Heart right ventricle (tissue), 16 donors: ENCODE measurements around the gene TMED7. TPM values are rescaled to one million over a fixed set of nuclear protein-coding genes. Genes with fewer than 3 reads are reported as not detected.

Source experiments
- ATAC-seq, 8 donors: fragments of 200-7000 bp; cut with Tn5 transposase; one replicate each; pipeline ENCODE4 v1.9.1; 2020; ENCODE audit warnings: mild to moderate bottlenecking in 8 of 8, moderate library complexity in 8 of 8, moderate number of reproducible peaks in 1 of 8
- DNase-seq, 2 donors: peaks; one replicate each; pipeline ENCODE4 v3.0.0-alpha.2; 2020
- H3K27ac ChIP-seq, 10 donors: fragments of 200-600 bp; sonication (generic) in 2 of 10; one replicate each; pipeline versions ENCODE4 v1.5.0 to v1.8.0; 2020 to 2022; ENCODE audit warnings: mild to moderate bottlenecking in 3 of 10
- H3K27me3 ChIP-seq, 7 donors: fragments of 200-600 bp; one replicate each; pipeline ENCODE4 v1.8.0; 2021 to 2022; ENCODE audit warnings: mild to moderate bottlenecking in 2 of 7
- H3K36me3 ChIP-seq, 9 donors: fragments of 200-600 bp; sonication (generic) in 1 of 9; one replicate each; pipeline versions ENCODE4 v1.5.0 to v1.8.0; 2020 to 2022; ENCODE audit warnings: mild to moderate bottlenecking in 2 of 9
- H3K4me1 ChIP-seq, 9 donors: fragments of 200-600 bp; sonication (generic) in 1 of 9; one replicate each; pipeline versions ENCODE4 v1.5.0 to v1.8.0; 2020 to 2022; ENCODE audit warnings: mild to moderate bottlenecking in 4 of 9
- H3K4me3 ChIP-seq, 10 donors: fragments of 200-600 bp; sonication (generic) in 2 of 10; one replicate each; pipeline versions ENCODE4 v1.5.0 to v1.8.0; 2020 to 2022; ENCODE audit warnings: mild to moderate bottlenecking in 7 of 10, moderate library complexity in 2 of 10
- H3K9me3 ChIP-seq, 11 donors: fragments of 200-600 bp in 10 of 11; sonication (generic) in 2 of 11; one replicate each; pipeline versions ENCODE4 v1.5.0 to v1.8.0; 2013 to 2022; ENCODE audit warnings: mild to moderate bottlenecking in 2 of 11, control low read depth in 1 of 11, moderate library complexity in 1 of 11
- WGBS, 2 donors: extraction: QIAGEN DNeasy Blood & Tissue Kit; methylation state at CpG; one replicate each; pipeline ENCODE4 v1.1.7; 2013; ENCODE audit warnings: inconsistent platforms in 1 of 2; 5-methylcytosine and 5-hydroxymethylcytosine counted together
- intact Hi-C, 10 donors: fragments of 100-400 bp; cut with DNase I; formaldehyde crosslinking; loops; one replicate each; pipeline versions ENCODE4 v1.11.1 to v1.14.2; 2022
- polyA plus RNA-seq, 2 donors: library from polyadenylated mRNA; stranded (reverse); fragments of 200-250 nt; gene quantifications; one replicate each; pipeline ENCODE4 v1.2.3, GENCODE V29; 2013
- total RNA-seq, 10 donors: library from RNA; stranded (reverse); fragmentation: NEBNext Ultra II Directional in 3 of 10; extraction: Animal tissue kit (Norgen Biotek cat#: 25700) in 3 of 10; gene quantifications; one replicate each; pipeline versions ENCODE4 v1.2.1 to v1.2.4, GENCODE V29; 2021 to 2023
- TF ChIP-seq, protein P1 (sequence below), 9 donors: fragments of 200-600 bp; sonication (generic) in 2 of 9; IDR thresholded peaks; one replicate each; pipeline versions ENCODE4 v1.5.0 to v1.8.0; 2021 to 2022; ENCODE audit warnings: antibody characterized with exemption in 9 of 9, mild to moderate bottlenecking in 5 of 9, moderate library complexity in 1 of 9
- donor health status: Arrhythmogenic right ventricular cardiomyopathy.
- donor health status: ischemic (EF 13 %, LVEDD 7.1; RV severe dilation, severe dysfunction).
- donor health status: healthy with polysubstance abuse.
- donor health status: DM: no; HTN: yes; CAD: no.
- donor health status: DM: no; HTN: no; CAD: no.
- donor health status: ischemic (EF 25% LVEDD 6.9; RV normal size, moderate dysfunction).
- donor health status: ischemic (EF 25% LVEDD 5.7; RV mildly dilated, moderate dysfunction).
- donor health status: healthy.
- donor health status: DM: yes; HTN: yes; CAD: no.
- donor health status: Ischemic cardiomyopathy.
- donor health status: ischemic (EF 35%, LVEDD 5.7; RV mildly dilated, moderate dysfunction).
- donor health status: nonischemic (EF 11% LVEDD 7.7; RV severe dilation, severe dysfunction).
- donor health status: DM: yes; HTN: yes; CAD: no.
- donor health status: PGD.
- donor health status: ischemic (EF 29% LVEDD 5.4; RV normal size, mild dysfunction).
- donor health status: nonischemic (EF 23%, LVEDD 6.1; RV moderate dilation, normal function).

TMED7 gene
- total and polyA plus RNA-seq, 12 donors: 15.8 to 100 (median 84.8) TPM

DNA sequence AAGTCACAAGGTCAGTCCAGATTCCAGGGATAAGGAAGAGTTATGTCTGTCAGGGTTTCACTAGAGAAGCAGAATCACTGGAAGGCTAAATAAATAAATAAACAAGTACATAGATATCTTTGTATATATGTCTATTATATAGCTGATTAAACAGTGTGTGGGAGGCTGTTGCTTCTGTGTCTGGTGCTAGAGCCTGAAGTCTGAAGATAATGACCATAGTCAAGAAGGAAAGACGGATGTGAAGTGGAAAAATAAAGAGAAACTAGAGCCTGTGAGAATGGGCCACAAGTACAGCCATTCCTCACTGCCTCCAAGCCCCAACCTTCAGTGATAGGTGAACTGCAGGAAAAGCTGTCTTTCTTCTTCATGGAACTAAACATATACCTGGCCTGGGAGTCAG lies 4.1 kb upstream of the TMED7 start:
- peaks cover 0 to 22% (median 11%) of the 10 kb centered on the region in 9 donors for H3K4me1 ChIP-seq
- no peak for ATAC-seq
- H3K4me3 ChIP-seq: no peak overlapping the region
- H3K9me3 ChIP-seq: no peaks in the 10 kb centered on the region
- TF ChIP-seq, protein P1, sequence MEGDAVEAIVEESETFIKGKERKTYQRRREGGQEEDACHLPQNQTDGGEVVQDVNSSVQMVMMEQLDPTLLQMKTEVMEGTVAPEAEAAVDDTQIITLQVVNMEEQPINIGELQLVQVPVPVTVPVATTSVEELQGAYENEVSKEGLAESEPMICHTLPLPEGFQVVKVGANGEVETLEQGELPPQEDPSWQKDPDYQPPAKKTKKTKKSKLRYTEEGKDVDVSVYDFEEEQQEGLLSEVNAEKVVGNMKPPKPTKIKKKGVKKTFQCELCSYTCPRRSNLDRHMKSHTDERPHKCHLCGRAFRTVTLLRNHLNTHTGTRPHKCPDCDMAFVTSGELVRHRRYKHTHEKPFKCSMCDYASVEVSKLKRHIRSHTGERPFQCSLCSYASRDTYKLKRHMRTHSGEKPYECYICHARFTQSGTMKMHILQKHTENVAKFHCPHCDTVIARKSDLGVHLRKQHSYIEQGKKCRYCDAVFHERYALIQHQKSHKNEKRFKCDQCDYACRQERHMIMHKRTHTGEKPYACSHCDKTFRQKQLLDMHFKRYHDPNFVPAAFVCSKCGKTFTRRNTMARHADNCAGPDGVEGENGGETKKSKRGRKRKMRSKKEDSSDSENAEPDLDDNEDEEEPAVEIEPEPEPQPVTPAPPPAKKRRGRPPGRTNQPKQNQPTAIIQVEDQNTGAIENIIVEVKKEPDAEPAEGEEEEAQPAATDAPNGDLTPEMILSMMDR (IDR thresholded peaks at IDR 0.05): no peak
- H3K27ac ChIP-seq: no peak overlapping the region
- no peaks in the 10 kb centered on the region for H3K36me3 ChIP-seq
- DNase-seq: no peak
- H3K27me3 ChIP-seq: no peaks in the 10 kb centered on the region
- intact Hi-C loops: loop anchor here in 6 of 10 donors (5.0 to 10.0 kb wide), 4 partner anchors 85 to 447 kb away; partner anchors contain the start of genes AP3S1 (in 3 of the 6), ATG12 (in 3 of the 6) and FEM1C (in 1 of the 6)
- WGBS, 2 donors: 86 to 91% methylated on average over 1 of the region's 1 CpG

DNA sequence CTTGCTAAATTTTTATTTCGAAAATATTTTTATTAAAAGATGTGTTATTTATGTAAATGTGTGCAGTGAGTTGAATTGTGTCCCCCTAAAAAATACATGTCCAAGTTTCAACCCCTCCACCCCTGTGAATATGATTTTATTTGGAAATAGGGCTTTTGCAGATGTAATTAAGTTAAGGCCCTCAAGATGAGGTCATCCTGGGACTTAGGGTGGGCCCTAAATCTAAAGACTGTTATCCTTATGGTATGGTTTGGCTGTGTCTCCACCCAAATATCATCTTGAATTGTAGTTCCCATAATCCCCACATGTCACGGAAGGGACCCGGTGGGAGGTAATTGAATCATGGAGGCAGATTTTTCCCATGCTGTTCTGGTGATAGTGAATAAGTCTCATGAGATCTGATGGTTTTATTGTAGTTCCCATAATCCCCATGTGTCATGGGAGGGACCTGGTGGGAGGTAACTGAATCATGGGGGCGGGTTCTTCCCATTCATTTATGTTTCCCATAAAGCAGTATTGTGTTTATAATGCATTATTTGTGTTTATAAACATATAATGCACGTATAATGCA lies 1.5 kb upstream of the TMED7 start:
- Histone ChIP-seq H3K27me3 (no peaks in the 10 kb centered on the region), H3K27ac (no peak overlapping the region), H3K9me3 (no peaks in the 10 kb centered on the region), H3K36me3 (peaks cover 0 to 9% (median 0%) of the 10 kb centered on the region in 9 donors), H3K4me1 (peaks cover 0 to 38% (median 31%) of the 10 kb centered on the region in 9 donors), H3K4me3 (no peak overlapping the region)
- intact Hi-C loops: loop anchor here in 3 of 10 donors (5.0 to 10.0 kb wide), 2 partner anchors 83 to 215 kb away; partner anchors contain the start of genes AP3S1 (in 2 of the 3), ATG12 (in 2 of the 3) and FEM1C (in 1 of the 3)
- ATAC-seq: no peak
- DNase-seq: no peak
- TF ChIP-seq, protein P1 (IDR thresholded peaks at IDR 0.05): no peak
- 82 to 92% methylated on average over 5 of the region's 5 CpGs for WGBS, 2 donors

DNA sequence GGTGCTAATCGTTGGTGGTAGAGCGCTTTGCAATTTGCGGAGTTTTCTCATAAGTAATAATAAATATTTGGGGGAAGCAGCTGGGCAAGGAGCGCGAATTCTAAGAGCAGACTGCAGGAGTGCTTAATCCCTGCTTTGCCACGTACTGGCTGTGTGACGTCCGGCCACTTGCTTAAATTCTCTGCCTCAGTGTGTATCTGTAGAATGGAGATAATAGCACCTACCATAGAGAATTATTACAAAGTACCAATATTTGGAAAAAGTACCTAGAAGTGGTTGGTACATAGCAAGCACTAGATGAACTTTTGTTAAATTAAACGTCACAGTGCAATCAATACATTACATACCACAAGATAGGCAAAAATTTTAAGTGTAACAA lies 598 bp upstream of the TMED7 start:
- Histone ChIP-seq H3K9me3 (no peaks in the 10 kb centered on the region), H3K4me3 (peak overlapping the region; percentile 27 to 100 (median 90)), H3K4me1 (peaks cover 0 to 47% (median 41%) of the 10 kb centered on the region in 9 donors), H3K36me3 (peaks cover 0 to 12% (median 0%) of the 10 kb centered on the region in 9 donors), H3K27ac (peak overlapping the region; percentile 31 to 99 (median 96)), H3K27me3 (no peaks in the 10 kb centered on the region)
- 1 to 2% methylated on average over 9 of the region's 9 CpGs for WGBS, 2 donors
- TF ChIP-seq, protein P1 (IDR thresholded peaks at IDR 0.05): no peak
- ATAC-seq (peak in 7 of 8 donors; percentile 12 to 49 (median 25)), DNase-seq (no peak)
- intact Hi-C loops: loop anchor here in 4 of 10 donors (1.0 to 10.0 kb wide), 3 partner anchors 82 to 216 kb away; partner anchors contain the start of genes AP3S1 (in 3 of the 4), ATG12 (in 3 of the 4) and FEM1C (in 1 of the 4)

DNA sequence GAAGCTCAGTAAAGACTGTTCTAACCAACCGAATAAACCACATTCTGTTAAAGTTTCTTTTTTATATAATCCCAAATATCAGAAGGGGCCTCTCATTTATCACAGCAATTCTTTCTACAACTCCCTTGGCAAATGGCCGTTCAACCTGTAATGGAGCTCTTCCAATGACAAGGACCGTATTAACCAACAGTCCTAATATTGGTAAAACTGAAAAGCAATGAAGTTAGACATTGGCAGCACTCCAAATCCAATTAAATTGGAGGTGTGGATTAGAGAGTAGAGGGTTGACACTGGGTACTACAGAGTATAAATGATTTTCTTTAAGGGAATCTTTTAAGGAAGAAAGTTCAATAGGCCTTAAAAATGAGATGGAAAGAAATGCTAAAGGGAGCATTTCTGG lies 842 bp downstream of the TMED7 start:
- intact Hi-C loops: loop anchor here in 3 of 10 donors (5.0 to 10.0 kb wide), 2 partner anchors 80 to 217 kb away; partner anchors contain the start of genes AP3S1 (in 2 of the 3), ATG12 (in 2 of the 3) and FEM1C (in 1 of the 3)
- peak overlapping the region in 9 of 10 donors; percentile 71 to 99 (median 97) for H3K27ac ChIP-seq
- ATAC-seq: no peak
- peaks cover 0 to 51% (median 44%) of the 10 kb centered on the region in 9 donors for H3K4me1 ChIP-seq
- H3K9me3 ChIP-seq: no peaks in the 10 kb centered on the region
- TF ChIP-seq, protein P1 (IDR thresholded peaks at IDR 0.05): no peak
- peaks cover 0 to 24% (median 3%) of the 10 kb centered on the region in 9 donors for H3K36me3 ChIP-seq
- 30 to 34% methylated on average over 3 of the region's 3 CpGs for WGBS, 2 donors
- peak overlapping the region; percentile 48 to 100 (median 90) for H3K4me3 ChIP-seq
- H3K27me3 ChIP-seq: no peaks in the 10 kb centered on the region
- no peak for DNase-seq
